Adrenal gland (tissue), 12 donors: ENCODE data around the gene ATXN7L1. TPM values are rescaled to one million over a fixed set of nuclear protein-coding genes. Genes with fewer than 3 reads are reported as not detected.
A peak's percentile ranks its signal among the peaks of the same experiment; 100 is the strongest.

Experiments
- DNase-seq, 7 donors: peaks; one replicate each; pipeline ENCODE4 v3.0.0-alpha.2; 2019 to 2020
- H3K27ac ChIP-seq, 5 donors: fragments of 200-600 bp; sonication (generic) in 4 of 5; 1 replicate in 3 of 5; 2 replicates in 2 of 5; pipeline versions ENCODE4 v1.5.1 to v1.8.0; 2016 to 2020; ENCODE audit warnings: mild to moderate bottlenecking in 1 of 5
- H3K27me3 ChIP-seq: fragments of 200-600 bp; 2 replicates; pipeline ENCODE4 v1.8.0; 2021
- H3K36me3 ChIP-seq, 2 donors: fragments of 200-600 bp; replicated peaks in 1 of 2; 1 replicate in 1 of 2; 2 replicates in 1 of 2; pipeline versions ENCODE4 v1.5.1 to v1.8.0; 2018 to 2022
- H3K4me1 ChIP-seq, 2 donors: fragments of 200-600 bp; replicated peaks in 1 of 2; 1 replicate in 1 of 2; 2 replicates in 1 of 2; pipeline versions ENCODE4 v1.5.1 to v1.8.0; 2018 to 2021
- H3K4me3 ChIP-seq, 4 donors: fragments of 200-600 bp; sonication (generic) in 3 of 4; one replicate each; pipeline ENCODE4 v1.5.1; 2016 to 2018
- H3K9me3 ChIP-seq, 3 donors: fragments of 200-600 bp; sonication (generic) in 1 of 3; replicated peaks in 1 of 3; 1 replicate in 2 of 3; 2 replicates in 1 of 3; pipeline versions ENCODE4 v1.5.1 to v1.8.0; 2016 to 2021
- CTCF ChIP-seq, 6 experiments: fragments of 450-650 bp in 4 of 6; fragments of 200-600 bp in 2 of 6; sonication (generic) in 1 of 6; IDR thresholded peaks; 1 replicate in 5 of 6; 2 replicates in 1 of 6; pipeline versions ENCODE4 v1.5.1 to v1.8.0; 2016 to 2021; ENCODE audit warnings: antibody characterized with exemption in 6 of 6, mild to moderate bottlenecking in 2 of 6, moderate library complexity in 1 of 6
- POLR2A ChIP-seq, 2 donors: fragments of 450-650 bp; IDR thresholded peaks; one replicate each; pipeline ENCODE4 v1.6.1; 2017; ENCODE audit warnings: antibody characterized with exemption in 2 of 2, mild to moderate bottlenecking in 2 of 2, moderate library complexity in 1 of 2
- WGBS, 4 donors: extraction: QIAGEN DNeasy Blood & Tissue Kit in 2 of 4; methylation state at CpG; one replicate each; pipeline versions ENCODE4 v1.1.5 to v1.1.7; 2013 to 2017; 5-methylcytosine and 5-hydroxymethylcytosine counted together
- intact Hi-C, 2 donors: fragments of 100-400 bp; cut with DNase I; formaldehyde crosslinking; loops; one replicate each; pipeline versions ENCODE4 v1.14.1 to v1.15.0; 2022 to 2023
- polyA plus RNA-seq, 3 donors: library from polyadenylated mRNA; stranded (reverse); fragments of 200-250 nt in 2 of 3; fragments of 350-450 nt in 1 of 3; fragmentation: Illumina TruSeq in 1 of 3; extraction: RNeasy Lipid Tissue Mini Kit (QIAGEN cat#74804) in 1 of 3; gene quantifications; one replicate each; pipeline ENCODE4 v1.2.3, GENCODE V29; 2013 to 2014
- total RNA-seq, 9 donors: library from RNA; depleted of rRNA in 4 of 9; stranded (reverse); fragments of >200 nt in 4 of 9; fragments of 120-200 nt in 1 of 9; fragmentation: NEBNext Ultra II Directional in 1 of 9; extraction: Animal tissue kit (Norgen Biotek cat#: 25700) in 1 of 9; gene quantifications; one replicate each; pipeline versions ENCODE4 v1.1.0 to v1.2.4, GENCODE V29; 2013 to 2023
- donor health status: healthy with polysubstance abuse.
- donor health status: Bipolar disorder and iron deficiency.
- donor health status: DM: yes; HTN: yes; CAD: no.
- donor health status: DM: no; HTN: no; CAD: no.
- donor health status: DM: no; HTN: no; CAD: no.
- donor health status: DM: yes; HTN: yes; CAD: no.

Gene ATXN7L1
- total and polyA plus RNA-seq, 12 donors = 3.6 to 24.6 (median 9.0) TPM

- intact Hi-C loops = loop anchor here in 1 of 2 donors (10.0 kb wide), 1 partner anchor 98 kb away; no protein-coding TSS in a partner anchor
- 90 to 93% (median 92%) methylated on average over 5 of the region's 5 CpGs for WGBS, 4 donors
Observed at GRCh38 chr7:105752671-105753275, 123.6 kb downstream of the ATXN7L1 start.

GRCh38 chr7:105751054-105751453 is 125.3 kb downstream of the ATXN7L1 start:
- intact Hi-C loops = loop anchor here in 1 of 2 donors (10.0 kb wide), 1 partner anchor 96 kb away; no protein-coding TSS in a partner anchor
- Histone ChIP-seq H3K4me3 (no peak overlapping the region), H3K27ac (no peak overlapping the region), H3K36me3 (no peaks in the 10 kb centered on the region), H3K4me1 (no peaks in the 10 kb centered on the region), H3K9me3 (no peaks in the 10 kb centered on the region), H3K27me3 (no peaks in the 10 kb centered on the region)
- peak in 1 of 7 donors; percentile 4 for DNase-seq
- TF ChIP-seq POLR2A (IDR thresholded peaks at IDR 0.05) (no peak), CTCF (IDR thresholded peaks at IDR 0.05) (no peak)
- WGBS, 4 donors = 93 to 96% (median 94%) methylated on average over 3 of the region's 3 CpGs

More at GRCh38 chr7:105752671-105753275, 123.6 kb downstream of the ATXN7L1 start:
- DNase-seq = peak in 1 of 7 donors; percentile 21
- Histone ChIP-seq H3K36me3 (no peaks in the 10 kb centered on the region), H3K27me3 (no peaks in the 10 kb centered on the region), H3K4me1 (no peaks in the 10 kb centered on the region), H3K4me3 (no peak overlapping the region), H3K9me3 (no peaks in the 10 kb centered on the region), H3K27ac (no peak overlapping the region)
- TF ChIP-seq CTCF (IDR thresholded peaks at IDR 0.05) (no peak), POLR2A (IDR thresholded peaks at IDR 0.05) (no peak)

GRCh38 chr7:105748701-105749100 is 127.7 kb downstream of the ATXN7L1 start:
- Histone ChIP-seq H3K36me3 (no peaks in the 10 kb centered on the region), H3K27me3 (no peaks in the 10 kb centered on the region), H3K27ac (no peak overlapping the region), H3K9me3 (no peaks in the 10 kb centered on the region), H3K4me1 (no peaks in the 10 kb centered on the region), H3K4me3 (no peak overlapping the region)
- DNase-seq = no peak
- 68 to 82% (median 75%) methylated on average over 4 of the region's 4 CpGs for WGBS, 4 donors
- no peak for TF ChIP-seq CTCF (IDR thresholded peaks at IDR 0.05)
- no peak for TF ChIP-seq POLR2A (IDR thresholded peaks at IDR 0.05)
- intact Hi-C loops = no loop called here

GRCh38 chr7:105745681-105746330 is 130.6 kb downstream of the ATXN7L1 start:
- peak in 1 of 7 donors; percentile 36 for DNase-seq
- intact Hi-C loops = no loop called here

More at GRCh38 chr7:105745681-105746330, 130.6 kb downstream of the ATXN7L1 start:
- H3K4me3 ChIP-seq = no peak overlapping the region
- H3K27ac ChIP-seq = no peak overlapping the region
- no peaks in the 10 kb centered on the region for H3K27me3 ChIP-seq
- H3K9me3 ChIP-seq = no peaks in the 10 kb centered on the region
- WGBS, 4 donors = 90 to 94% (median 93%) methylated on average over 7 of the region's 7 CpGs
- peaks cover 0 to 5% of the 10 kb centered on the region in 2 donors for H3K4me1 ChIP-seq
- no peaks in the 10 kb centered on the region for H3K36me3 ChIP-seq
- TF ChIP-seq CTCF (IDR thresholded peaks at IDR 0.05) = no peak
